ENCODE data around the gene AAMP. TPM values are rescaled to one million over a fixed set of nuclear protein-coding genes. Genes with fewer than 3 reads are reported as not detected.
A peak's percentile ranks its signal among the peaks of the same experiment; 100 is the strongest.

AAMP gene
- total RNA-seq, 2 donors from 2014 or later: 95.9 to 97.5 TPM

DNA sequence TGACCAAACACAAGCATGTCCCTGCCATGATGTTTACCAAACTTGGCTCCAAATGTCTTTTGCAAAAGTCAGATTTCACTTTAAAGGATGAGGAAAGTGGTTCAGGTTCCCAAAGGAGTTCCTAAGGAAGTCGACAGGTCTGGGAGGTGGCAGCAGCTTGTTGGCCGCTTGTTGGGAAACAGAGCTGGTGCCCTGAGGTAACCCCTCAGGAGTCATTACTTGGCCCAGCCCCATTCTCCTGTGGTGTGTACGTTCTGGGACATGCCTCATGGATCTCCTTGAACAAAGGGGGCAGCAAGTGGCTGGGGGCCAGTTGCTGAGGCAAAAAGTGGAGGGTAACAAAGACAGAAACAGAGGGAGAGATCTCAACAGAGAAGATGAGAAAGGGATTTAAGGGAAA lies 11.5 kb upstream of the AAMP start:
- Histone ChIP-seq H3K27me3 (replicated peaks; ENCODE audit: insufficient read depth) (no peaks in the 10 kb centered on the region), H3K36me3 (peaks cover 54% of the 10 kb centered on the region), H3K9me3 (no peaks in the 10 kb centered on the region), H3K4me3 (no peak overlapping the region), H3K4me1 (ENCODE audit: control insufficient read depth in 1 of 2, low read depth in 2 of 2) (peaks cover 51 to 69% of the 10 kb centered on the region in 2 donors), H3K27ac (peak overlapping the region; percentile 98 to 99)
- no peak for ATAC-seq (ENCODE audit: insufficient number of reproducible peaks, low FRiP score, low read depth)
- no peak for TF ChIP-seq CTCF (IDR thresholded peaks at IDR 0.05)
- no peak for DNase-seq (ENCODE audit: low spot score)

DNA sequence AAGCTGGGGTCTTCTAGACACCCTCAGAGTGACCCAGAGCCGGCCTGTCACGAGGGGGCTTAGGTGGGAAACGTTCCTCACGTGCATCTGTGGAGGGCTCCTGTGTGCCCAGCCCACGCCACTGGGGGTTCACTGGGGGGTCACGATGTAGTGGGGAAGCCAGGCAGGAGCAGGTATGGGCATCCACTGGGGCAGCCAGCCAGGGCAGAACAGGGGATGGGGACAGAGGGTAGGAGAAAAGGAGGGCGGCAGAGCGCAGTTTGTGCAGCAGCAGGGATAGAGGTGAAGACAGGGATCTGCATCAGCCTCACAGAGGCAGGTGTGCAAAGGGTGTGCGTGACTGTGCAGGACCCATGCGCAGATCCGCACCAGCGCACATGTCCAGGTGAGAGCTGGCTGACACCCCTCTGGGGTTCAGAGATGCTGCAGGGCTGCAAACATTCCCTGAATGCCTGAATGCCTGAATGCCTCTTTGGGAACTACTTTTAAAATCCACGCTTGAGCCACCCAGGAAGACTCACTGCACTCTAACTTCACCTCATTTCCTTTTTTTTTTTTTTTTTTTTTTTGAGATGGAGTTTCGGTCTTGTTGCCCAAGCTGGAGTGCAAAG lies 10.4 kb upstream of the AAMP start:
- DNase-seq (ENCODE audit: low spot score) (no peak), ATAC-seq (ENCODE audit: insufficient number of reproducible peaks, low FRiP score, low read depth) (no peak)
- TF ChIP-seq CTCF (IDR thresholded peaks at IDR 0.05): no peak
- no peaks in the 10 kb centered on the region for H3K27me3 ChIP-seq (replicated peaks; ENCODE audit: insufficient read depth)
- no peaks in the 10 kb centered on the region for H3K9me3 ChIP-seq
- peaks cover 42 to 58% of the 10 kb centered on the region in 2 donors for H3K4me1 ChIP-seq (ENCODE audit: control insufficient read depth in 1 of 2, low read depth in 2 of 2)
- H3K4me3 ChIP-seq: no peak overlapping the region
- peaks cover 64% of the 10 kb centered on the region for H3K36me3 ChIP-seq
- H3K27ac ChIP-seq: peak overlapping the region; percentile 31 to 98

GRCh38 chr2:218278531-218279360 lies 8.8 kb upstream of the AAMP start:
- TF ChIP-seq CTCF (IDR thresholded peaks at IDR 0.05): no peak
- Histone ChIP-seq H3K36me3 (peaks cover 80% of the 10 kb centered on the region), H3K27ac (peak overlapping the region; percentile 20 to 45), H3K4me3 (no peak overlapping the region), H3K4me1 (ENCODE audit: control insufficient read depth in 1 of 2, low read depth in 2 of 2) (peaks cover 26 to 43% of the 10 kb centered on the region in 2 donors), H3K9me3 (no peaks in the 10 kb centered on the region), H3K27me3 (replicated peaks; ENCODE audit: insufficient read depth) (no peaks in the 10 kb centered on the region)
- ATAC-seq (ENCODE audit: insufficient number of reproducible peaks, low FRiP score, low read depth) (no peak), DNase-seq (ENCODE audit: low spot score) (no peak)

DNA sequence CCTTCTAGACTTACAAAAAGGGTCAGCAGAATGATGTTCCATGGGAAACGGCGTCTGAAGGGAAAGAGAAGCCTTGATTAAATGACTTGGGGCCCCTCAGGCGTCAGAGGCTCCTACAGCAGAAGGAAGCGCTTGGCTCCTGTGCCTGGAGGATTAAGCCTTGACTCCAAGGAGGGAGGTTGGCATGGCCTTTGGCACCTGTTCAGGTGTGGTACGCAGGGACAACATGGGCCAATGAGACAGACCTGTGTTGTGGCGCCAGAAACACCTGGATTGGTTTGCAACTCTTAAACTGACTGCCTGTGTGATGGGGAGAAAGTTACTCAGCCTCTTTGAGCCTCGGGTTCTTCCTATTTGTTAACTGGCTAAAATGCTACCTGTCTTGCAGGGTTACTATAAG lies 8.0 kb upstream of the AAMP start:
- peak overlapping the region; percentile 33 to 45 for H3K27ac ChIP-seq
- ATAC-seq (ENCODE audit: insufficient number of reproducible peaks, low FRiP score, low read depth) (no peak), DNase-seq (ENCODE audit: low spot score) (no peak)
- TF ChIP-seq CTCF (IDR thresholded peaks at IDR 0.05): no peak
- H3K9me3 ChIP-seq: no peaks in the 10 kb centered on the region
- H3K27me3 ChIP-seq (replicated peaks; ENCODE audit: insufficient read depth): no peaks in the 10 kb centered on the region
- H3K36me3 ChIP-seq: peaks cover 80% of the 10 kb centered on the region
- no peak overlapping the region for H3K4me3 ChIP-seq
- peaks cover 21 to 43% of the 10 kb centered on the region in 2 donors for H3K4me1 ChIP-seq (ENCODE audit: control insufficient read depth in 1 of 2, low read depth in 2 of 2)

- H3K27me3 ChIP-seq (replicated peaks; ENCODE audit: insufficient read depth): no peaks in the 10 kb centered on the region
- H3K4me3 ChIP-seq: no peak overlapping the region
- no peak for ATAC-seq (ENCODE audit: insufficient number of reproducible peaks, low FRiP score, low read depth)
- no peaks in the 10 kb centered on the region for H3K9me3 ChIP-seq
- no peak for DNase-seq (ENCODE audit: low spot score)
- no peak for TF ChIP-seq CTCF (IDR thresholded peaks at IDR 0.05)
- H3K27ac ChIP-seq: peak overlapping the region; percentile 33 to 45
- peaks cover 19 to 41% of the 10 kb centered on the region in 2 donors for H3K4me1 ChIP-seq (ENCODE audit: control insufficient read depth in 1 of 2, low read depth in 2 of 2)
- peaks cover 80% of the 10 kb centered on the region for H3K36me3 ChIP-seq
Observed at GRCh38 chr2:218276986-218277755, 7.2 kb upstream of the AAMP start.

Data from thoracic aorta (tissue), 2 donors.